Measurements from ENCODE around the gene KRTAP22-1.

KRTAP22-1 gene

GRCh38 chr21:30625449-30626165 lies 24.7 kb downstream of the KRTAP22-1 start:
- no peak overlapping the region for H3K4me3 ChIP-seq (ENCODE audit: low read depth, low read length)
- no peak for TF ChIP-seq MYC (IDR thresholded peaks at IDR 0.05; ENCODE audit: low read depth, low read length)
- TF ChIP-seq MAX (IDR thresholded peaks at IDR 0.05; ENCODE audit: low read depth, low read length) = no peak
- no peak for TF ChIP-seq CTCF (IDR thresholded peaks at IDR 0.05; ENCODE audit: low read depth, low read length)
- TF ChIP-seq POLR2A (IDR thresholded peaks at IDR 0.05; ENCODE audit: extremely low read depth, insufficient read length) = no peak
- DNase-seq (ENCODE audit: low read depth) = no peak

GRCh38 chr21:30628109-30628508 lies 27.2 kb downstream of the KRTAP22-1 start:
- no peak overlapping the region for H3K4me3 ChIP-seq (ENCODE audit: low read depth, low read length)
- no peak for DNase-seq (ENCODE audit: low read depth)
- no peak for TF ChIP-seq MYC (IDR thresholded peaks at IDR 0.05; ENCODE audit: low read depth, low read length)

GRCh38 chr21:30629200-30629599 lies 28.3 kb downstream of the KRTAP22-1 start:
- no peak overlapping the region for H3K4me3 ChIP-seq (ENCODE audit: low read depth, low read length)
- no peak for DNase-seq (ENCODE audit: low read depth)
- TF ChIP-seq MYC (IDR thresholded peaks at IDR 0.05; ENCODE audit: low read depth, low read length) (no peak), CTCF (IDR thresholded peaks at IDR 0.05; ENCODE audit: low read depth, low read length) (no peak), MAX (IDR thresholded peaks at IDR 0.05; ENCODE audit: low read depth, low read length) (no peak), POLR2A (IDR thresholded peaks at IDR 0.05; ENCODE audit: extremely low read depth, insufficient read length) (no peak)

GRCh38 chr21:30634906-30635305 lies 34.0 kb downstream of the KRTAP22-1 start, which contains the start of gene KRTAP20-2:
TSS of gene KRTAP20-2 (plus strand) at chr21:30635206. CDS start at chr21:30635264, 58 bp downstream.
- TF ChIP-seq MYC (IDR thresholded peaks at IDR 0.05; ENCODE audit: low read depth, low read length) (no peak), CTCF (IDR thresholded peaks at IDR 0.05; ENCODE audit: low read depth, low read length) (no peak), POLR2A (IDR thresholded peaks at IDR 0.05; ENCODE audit: extremely low read depth, insufficient read length) (no peak), MAX (IDR thresholded peaks at IDR 0.05; ENCODE audit: low read depth, low read length) (no peak)
- no peak within 1 kb of the TSS for H3K4me3 ChIP-seq (ENCODE audit: low read depth, low read length)
- no peak for DNase-seq (ENCODE audit: low read depth)

GRCh38 chr21:30638686-30639085 lies 37.8 kb downstream of the KRTAP22-1 start:
- no peak overlapping the region for H3K4me3 ChIP-seq (ENCODE audit: low read depth, low read length)
- no peak for DNase-seq (ENCODE audit: low read depth)
- no peak for TF ChIP-seq POLR2A (IDR thresholded peaks at IDR 0.05; ENCODE audit: extremely low read depth, insufficient read length)
- TF ChIP-seq MAX (IDR thresholded peaks at IDR 0.05; ENCODE audit: low read depth, low read length) = no peak
- no peak for TF ChIP-seq MYC (IDR thresholded peaks at IDR 0.05; ENCODE audit: low read depth, low read length)
- no peak for TF ChIP-seq CTCF (IDR thresholded peaks at IDR 0.05; ENCODE audit: low read depth, low read length)

- no peak within 1 kb of the TSS for H3K4me3 ChIP-seq (ENCODE audit: low read depth, low read length)
- no peak for TF ChIP-seq MYC (IDR thresholded peaks at IDR 0.05; ENCODE audit: low read depth, low read length)
- TF ChIP-seq MAX (IDR thresholded peaks at IDR 0.05; ENCODE audit: low read depth, low read length) = no peak
- TF ChIP-seq POLR2A (IDR thresholded peaks at IDR 0.05; ENCODE audit: extremely low read depth, insufficient read length) = no peak
- no peak for TF ChIP-seq CTCF (IDR thresholded peaks at IDR 0.05; ENCODE audit: low read depth, low read length)
- DNase-seq (ENCODE audit: low read depth) = no peak
Measured at GRCh38 chr21:30642564-30642963, 41.7 kb downstream of the KRTAP22-1 start, which contains the start of gene KRTAP20-3. TSS of gene KRTAP20-3 (plus strand) at chr21:30642864.

Measured in NB4 (cell line).